SK-N-MC (cell line): ENCODE data around the gene FZD4.
A peak's percentile ranks its signal among the peaks of the same experiment; 100 is the strongest.

Experiments used
- DNase-seq: peaks from one replicate; pipeline ENCODE4 v3.0.0-alpha.2; 2011; ENCODE audit warnings: low read depth, low spot score
- H3K27ac ChIP-seq: fragments of 200-600 bp; sonication (generic); 2 replicates; pipeline ENCODE4 v1.5.1; 2016; ENCODE audit warnings: mixed run types
- H3K36me3 ChIP-seq: fragments of 200-600 bp; sonication (generic); 2 replicates; pipeline ENCODE4 v1.6.1; 2017; ENCODE audit warnings: antibody characterized with exemption, low read length, mixed read lengths; ENCODE audit not compliant: insufficient read depth
- H3K4me3 ChIP-seq: fragments of 200-600 bp; sonication (generic); 2 replicates; pipeline ENCODE4 v1.5.1; 2016
- H3K9ac ChIP-seq: fragments of 200-600 bp; sonication (generic); 2 replicates; pipeline ENCODE4 v1.8.0; 2017; ENCODE audit warnings: mixed run types, mixed read lengths; ENCODE audit not compliant: insufficient read length
- H3K9me3 ChIP-seq: fragments of 200-600 bp; sonication (generic); 2 replicates; pipeline ENCODE4 v1.6.1; 2017; ENCODE audit warnings: low read depth, mild to moderate bottlenecking, antibody characterized with exemption, low read length, moderate library complexity, mixed read lengths
- EZH2 ChIP-seq: fragments of 200-600 bp; sonication (generic); IDR thresholded peaks from one replicate; pipeline ENCODE4 v1.6.1; 2017; ENCODE audit warnings: antibody characterized with exemption
- FOXP2 ChIP-seq: optimal IDR thresholded peaks from 2 replicates; pipeline ENCODE3; 2011; ENCODE audit warnings: mild to moderate bottlenecking, moderate library complexity; ENCODE audit not compliant: insufficient read depth; ENCODE audit errors: extremely low read length, control extremely low read depth
- POLR2AphosphoS5 ChIP-seq: IDR thresholded peaks from 2 replicates; pipeline ENCODE4 v1.6.1; 2012; ENCODE audit warnings: mild to moderate bottlenecking, low read depth, low read length, borderline replicate concordance

The FZD4 gene

GRCh38 chr11:86934582-86934900 is 20.7 kb downstream of the FZD4 start:
- H3K4me3 ChIP-seq, result no peak overlapping the region
- TF ChIP-seq EZH2 (no peak), FOXP2 (no peak), POLR2AphosphoS5 (no peak)
- H3K27ac ChIP-seq, result no peak overlapping the region
- H3K9me3 ChIP-seq, result no peaks in the 10 kb centered on the region
- H3K36me3 ChIP-seq, result no peaks in the 10 kb centered on the region
- H3K9ac ChIP-seq, result no peak overlapping the region
- DNase-seq, result no peak

DNA sequence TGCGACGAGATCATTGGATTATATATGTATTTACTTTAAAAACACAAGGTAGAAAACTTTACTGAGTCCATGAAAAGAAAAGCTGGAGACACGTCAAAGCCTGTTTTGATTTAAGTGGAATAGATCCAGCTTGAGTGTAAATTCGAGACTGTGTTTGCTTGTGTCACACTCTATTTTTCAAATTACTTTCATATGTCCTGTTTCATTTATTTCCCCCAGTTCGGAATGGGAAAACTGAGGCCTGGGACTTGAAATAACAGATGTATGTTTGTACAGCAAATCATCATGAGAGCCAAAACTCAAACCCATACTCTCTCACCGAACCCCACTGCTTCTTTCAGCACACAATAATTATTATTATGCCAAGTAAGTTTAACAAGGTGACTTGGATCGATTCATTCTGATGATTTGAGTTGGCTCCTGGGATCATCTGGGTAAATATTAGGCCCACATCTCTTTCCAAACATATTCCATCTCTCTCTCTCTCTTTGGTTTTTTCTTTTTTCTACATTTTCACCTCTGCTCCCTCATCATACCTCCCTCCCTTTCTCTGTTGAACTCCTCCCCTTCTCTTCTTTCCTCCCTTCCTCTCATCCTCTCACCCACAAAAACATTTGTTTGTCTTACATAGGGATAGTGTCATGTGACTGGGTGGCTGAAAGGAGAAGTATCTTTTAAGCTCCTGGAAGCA is 21.2 kb downstream of the FZD4 start:
- H3K9ac ChIP-seq, result no peak overlapping the region
- no peak for DNase-seq
- H3K36me3 ChIP-seq, result no peaks in the 10 kb centered on the region
- TF ChIP-seq FOXP2 (no peak), EZH2 (no peak), POLR2AphosphoS5 (no peak)
- no peak overlapping the region for H3K4me3 ChIP-seq
- H3K9me3 ChIP-seq, result no peaks in the 10 kb centered on the region
- H3K27ac ChIP-seq, result no peak overlapping the region

- no peak overlapping the region for H3K27ac ChIP-seq
- H3K9me3 ChIP-seq, result no peaks in the 10 kb centered on the region
- DNase-seq, result no peak
- H3K9ac ChIP-seq, result no peak overlapping the region
- no peaks in the 10 kb centered on the region for H3K36me3 ChIP-seq
- TF ChIP-seq POLR2AphosphoS5 (no peak), EZH2 (no peak), FOXP2 (no peak)
- no peak overlapping the region for H3K4me3 ChIP-seq
Observed at GRCh38 chr11:86932924-86933875, 22.0 kb downstream of the FZD4 start.

DNA sequence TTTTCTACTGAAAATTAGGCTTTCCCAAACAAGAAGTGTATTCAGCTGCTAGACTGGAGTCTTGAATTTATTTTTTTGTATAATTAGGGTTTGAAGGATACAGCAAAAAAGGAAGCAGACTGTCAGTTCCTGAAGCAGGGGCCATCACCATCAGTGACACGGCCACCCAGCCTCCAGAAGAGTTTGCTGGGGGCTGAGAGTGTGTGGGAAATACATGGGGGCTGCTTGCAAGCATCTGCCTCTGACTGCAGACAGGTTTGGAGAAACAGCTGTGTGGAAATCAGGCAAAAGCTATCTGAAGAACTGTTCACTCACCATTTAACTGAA is 23.0 kb downstream of the FZD4 start:
- no peak for TF ChIP-seq POLR2AphosphoS5
- TF ChIP-seq EZH2, result no peak
- no peak for TF ChIP-seq FOXP2
- Histone ChIP-seq H3K9me3 (no peaks in the 10 kb centered on the region), H3K27ac (peak overlapping the region; percentile 81; the same call in 1 of the 2 replicates)

DNA sequence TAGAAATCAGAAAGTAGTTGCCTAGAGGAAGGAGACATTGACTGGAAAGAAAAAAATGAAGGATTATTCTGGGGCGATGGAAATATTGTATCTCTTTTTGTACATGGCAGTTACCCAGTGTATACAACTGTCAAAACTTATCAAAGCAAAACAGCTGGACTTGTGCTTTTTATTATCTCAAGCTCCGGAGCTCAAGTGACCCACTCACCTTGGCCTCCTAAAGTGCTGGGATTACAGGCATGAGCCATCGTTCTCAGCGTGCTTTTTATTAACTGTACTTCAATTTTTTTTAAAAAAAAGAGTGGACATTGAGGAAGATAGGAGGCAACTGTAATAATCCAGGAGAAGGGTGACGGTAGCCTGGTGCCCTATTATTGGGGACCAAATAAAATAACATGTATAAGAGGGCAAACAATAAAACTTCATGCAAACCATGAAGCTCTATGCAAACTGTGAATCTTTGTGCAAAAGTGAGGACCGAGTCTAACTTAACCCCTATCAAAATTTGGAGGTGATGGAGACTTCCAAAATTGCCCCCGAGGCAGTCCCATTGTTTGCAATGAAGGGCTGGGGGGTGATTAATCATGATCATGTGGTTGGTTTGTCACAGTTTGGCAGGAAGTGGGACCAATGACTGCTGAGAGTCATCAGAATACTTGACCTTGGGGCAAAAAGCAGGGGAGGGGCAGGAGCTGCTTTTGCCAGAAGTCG is 23.5 kb downstream of the FZD4 start:
- DNase-seq, result no peak
- H3K4me3 ChIP-seq, result peak overlapping the region; percentile 48
- no peaks in the 10 kb centered on the region for H3K9me3 ChIP-seq
- H3K9ac ChIP-seq, result no peak overlapping the region
- H3K36me3 ChIP-seq, result no peaks in the 10 kb centered on the region
- TF ChIP-seq POLR2AphosphoS5 (peak; percentile 58; the same call in 1 of the 2 replicates), EZH2 (no peak)
- peak overlapping the region; percentile 81 for H3K27ac ChIP-seq

More for the DNA sequence above, 23.0 kb downstream of the FZD4 start:
- no peak for DNase-seq
- Histone ChIP-seq H3K36me3 (no peaks in the 10 kb centered on the region), H3K4me3 (peak overlapping the region; percentile 48), H3K9ac (no peak overlapping the region)

- TF ChIP-seq POLR2AphosphoS5 (no peak), FOXP2 (no peak), EZH2 (no peak)
- Histone ChIP-seq H3K9me3 (no peaks in the 10 kb centered on the region), H3K27ac (peak overlapping the region; percentile 81), H3K9ac (no peak overlapping the region), H3K36me3 (no peaks in the 10 kb centered on the region), H3K4me3 (peak overlapping the region; percentile 48; the same call in 1 of the 2 replicates)
- DNase-seq, result no peak
Observed at GRCh38 chr11:86930957-86931547, 24.1 kb downstream of the FZD4 start.

- no peak for DNase-seq
- no peaks in the 10 kb centered on the region for H3K9me3 ChIP-seq
- TF ChIP-seq EZH2, result no peak
- no peak for TF ChIP-seq FOXP2
- no peak for TF ChIP-seq POLR2AphosphoS5
- H3K36me3 ChIP-seq, result no peaks in the 10 kb centered on the region
- H3K27ac ChIP-seq, result no peak overlapping the region
- no peak overlapping the region for H3K4me3 ChIP-seq
- no peak overlapping the region for H3K9ac ChIP-seq
Observed at GRCh38 chr11:86926975-86927374, 28.2 kb downstream of the FZD4 start.
